GM13977 (cell line): ENCODE data around the gene LAPTM5.

Source experiments
- DNase-seq: peaks from one replicate; pipeline ENCODE4 v3.0.0; 2012; ENCODE audit warnings: low spot score
- CTCF ChIP-seq: IDR thresholded peaks from 2 replicates; pipeline ENCODE4 v1.5.1; 2012; ENCODE audit warnings: mild to moderate bottlenecking, control low read depth; ENCODE audit not compliant: insufficient read depth; ENCODE audit errors: extremely low read depth, missing control alignments
- in situ Hi-C: fragments of 300-500 bp; cut with MboI; formaldehyde crosslinking; loops from one replicate; pipeline ENCODE4 v1.12.0; 2022; ENCODE audit warnings: low sequenced_read_pairs, low pct_unique_long_range_greater_than_20kb, mixed read lengths, inconsistent platforms; ENCODE audit not compliant: unreplicated experiment

LAPTM5 gene

DNA sequence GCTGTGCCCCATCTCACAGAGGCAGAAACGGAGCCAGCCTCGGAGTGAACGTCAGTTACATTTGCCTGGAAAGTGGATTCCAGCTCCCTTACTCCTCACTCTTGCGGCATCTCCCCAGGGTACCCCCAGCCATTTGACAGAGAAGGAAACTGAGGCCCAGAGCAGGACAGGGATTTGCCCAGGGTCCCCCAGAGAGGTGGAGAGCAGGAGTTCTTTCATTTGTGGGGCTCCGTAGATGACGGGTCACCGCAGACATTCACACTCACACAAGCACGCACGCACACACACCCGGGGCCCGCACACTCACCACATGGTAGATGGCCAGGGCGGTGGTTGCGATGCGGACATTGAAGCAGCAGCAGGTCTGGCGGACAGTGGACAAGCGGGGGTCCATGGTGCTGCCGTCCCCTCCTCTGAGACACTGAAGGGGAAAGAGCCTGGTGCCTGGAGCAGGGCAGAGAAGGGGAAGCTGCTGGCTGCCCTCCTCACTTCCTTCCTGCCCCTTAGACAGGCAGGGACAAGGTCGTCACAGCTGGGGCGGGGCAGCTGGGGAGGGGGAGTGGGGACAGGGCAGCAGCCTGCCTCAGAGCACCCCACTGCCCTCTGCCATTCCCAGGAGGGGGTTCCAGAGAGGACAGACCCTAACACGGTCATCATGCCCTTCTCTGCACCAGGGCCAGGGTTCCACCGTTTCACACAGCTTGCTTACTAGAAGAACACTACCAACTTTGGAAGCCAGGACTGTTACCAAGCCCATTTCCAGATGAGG lies at the start of gene LAPTM5:
Gene LAPTM5, minus strand, starts transcription at position 423 of the 769 bp plus-strand sequence. Its CDS starts 29 bp downstream, at position 394.
- in situ Hi-C loops: no loop called here
- no peak for TF ChIP-seq CTCF
- no peak for DNase-seq

DNA sequence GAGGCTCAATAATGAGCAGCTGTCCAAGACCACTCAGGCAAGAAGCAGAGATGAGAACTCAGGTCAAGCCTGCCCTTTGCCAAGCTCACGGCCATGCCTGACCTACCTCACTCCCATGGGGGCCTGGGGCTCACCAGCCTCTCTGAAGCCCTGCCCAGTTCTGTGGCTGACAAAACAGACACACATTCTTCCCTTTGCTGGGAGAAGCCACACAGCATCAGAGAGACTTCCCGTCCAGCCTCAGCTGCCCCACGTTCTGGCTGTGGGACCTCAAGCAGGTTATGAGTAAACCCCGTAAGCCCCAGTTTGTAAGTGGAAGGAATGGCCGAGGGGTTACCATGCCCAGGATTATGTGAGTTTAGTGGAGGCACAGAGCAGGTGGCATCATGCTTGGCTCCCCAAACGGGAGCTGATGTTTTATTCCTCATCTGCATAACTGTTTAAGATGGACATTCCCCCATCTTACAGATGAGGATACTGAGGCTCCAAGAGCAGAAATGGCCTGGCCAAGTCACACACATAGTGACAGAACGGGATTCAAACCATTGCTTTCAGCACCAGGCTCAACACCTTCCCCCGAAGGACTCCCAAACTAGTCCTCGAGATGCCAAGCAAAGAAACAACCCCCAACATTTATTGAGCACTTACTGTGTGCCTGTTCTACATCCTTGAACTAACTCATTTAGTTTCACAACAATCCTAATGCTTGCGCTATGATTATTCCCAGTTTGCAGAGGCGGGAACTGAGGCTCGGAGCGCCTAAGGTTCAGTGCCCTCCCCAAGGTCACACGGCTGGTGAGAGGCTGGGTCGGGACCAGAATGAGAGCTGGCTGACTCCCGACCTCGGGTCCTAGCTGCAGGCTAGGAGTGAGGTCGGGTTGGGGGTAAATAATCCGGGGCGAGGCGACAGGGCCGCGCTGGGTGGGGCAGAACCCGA lies 49.1 kb upstream of the LAPTM5 start:
- DNase-seq: no peak
- no peak for TF ChIP-seq CTCF
- in situ Hi-C loops: no loop called here

GRCh38 chr1:30805304-30806003 lies 47.9 kb upstream of the LAPTM5 start:
- TF ChIP-seq CTCF: no peak
- in situ Hi-C loops: no loop called here
- DNase-seq: no peak

DNA sequence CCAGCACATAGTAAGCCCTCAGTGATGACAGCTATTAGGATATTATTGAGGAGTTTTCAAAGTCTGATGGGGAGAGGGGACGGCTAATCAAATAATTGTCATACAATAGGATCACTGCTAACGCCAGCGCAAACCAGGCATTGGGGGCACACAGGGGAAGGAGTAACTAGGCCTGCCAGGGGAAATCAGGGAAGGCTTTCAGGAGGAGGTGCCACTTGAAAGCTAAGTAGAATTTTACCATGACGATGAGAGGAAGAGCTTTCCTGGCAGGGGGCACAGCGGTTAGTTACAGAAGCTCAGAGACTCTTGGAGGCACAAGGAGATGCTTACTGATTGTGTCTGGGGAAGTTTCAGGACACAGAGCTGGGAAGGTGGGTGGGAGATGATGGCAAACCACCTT lies 47.2 kb upstream of the LAPTM5 start:
- no peak for DNase-seq
- TF ChIP-seq CTCF: no peak
- in situ Hi-C loops: no loop called here

DNA sequence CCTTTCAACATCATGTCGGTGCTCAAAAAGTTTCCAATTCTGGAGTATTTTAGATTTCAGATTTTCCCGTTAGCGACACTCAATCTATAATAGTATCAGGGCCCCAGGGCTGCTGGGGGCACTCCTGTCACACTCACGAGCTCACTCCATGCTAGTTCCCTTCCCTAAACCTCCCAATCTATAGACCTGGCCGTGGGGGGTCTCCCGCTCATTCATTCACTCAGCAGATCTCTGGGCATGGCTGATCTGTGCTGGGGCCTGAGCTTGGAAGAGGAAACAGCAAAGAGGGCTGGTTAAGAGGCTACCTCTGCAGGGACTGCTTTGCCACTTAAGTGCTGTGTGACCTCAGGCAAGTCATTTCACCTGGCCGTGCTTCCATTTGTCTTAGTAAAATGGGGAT lies 46.8 kb upstream of the LAPTM5 start:
- in situ Hi-C loops: no loop called here
- DNase-seq: no peak
- no peak for TF ChIP-seq CTCF

GRCh38 chr1:30803562-30803961 lies 46.0 kb upstream of the LAPTM5 start:
- TF ChIP-seq CTCF: no peak
- in situ Hi-C loops: no loop called here
- no peak for DNase-seq
